ENCODE data around the gene ZNF341.

DNA sequence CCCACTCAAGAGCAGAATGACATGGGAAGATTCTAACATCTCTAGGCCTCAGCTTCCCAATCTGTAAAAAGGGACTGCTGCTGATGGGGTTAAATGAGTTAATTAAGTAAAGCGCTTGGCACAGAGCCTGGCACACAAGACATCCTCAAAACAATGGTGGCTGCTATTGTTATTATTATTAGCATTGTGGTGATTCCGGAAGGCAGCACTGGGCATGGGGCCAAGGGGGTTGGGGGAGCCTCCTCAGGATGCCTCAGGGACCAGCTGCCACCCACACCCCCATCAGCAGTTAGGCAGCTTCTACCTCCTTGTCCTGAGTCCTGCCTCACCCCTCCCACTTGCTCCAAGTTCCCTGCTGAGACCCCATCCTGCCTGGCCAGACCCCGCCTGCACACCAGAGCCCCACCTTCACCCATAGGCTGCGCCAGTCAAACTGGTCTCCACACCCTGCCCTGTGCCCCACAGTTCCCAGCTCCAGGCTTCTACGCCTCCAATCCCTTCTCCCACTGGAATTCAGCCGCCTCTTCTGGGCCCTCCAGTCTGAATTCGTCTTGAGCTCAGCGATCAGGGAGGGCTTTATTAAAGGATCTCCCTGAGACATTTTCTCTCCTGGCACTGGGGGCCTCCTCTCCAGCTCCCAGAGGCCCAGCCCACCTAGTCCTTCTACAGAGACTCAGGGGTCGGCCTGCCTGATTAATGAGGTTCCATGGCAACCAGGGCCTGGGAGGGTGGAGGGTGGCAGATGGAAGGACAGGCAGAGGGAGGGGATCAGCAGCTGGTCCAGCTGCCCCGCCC is 47.1 kb upstream of the ZNF341 start:
- TF ChIP-seq TCF7L2 (IDR thresholded peaks at IDR 0.05; ENCODE audit: borderline replicate concordance, low read depth, low read length) (no peak), ZNF785 (tag by site-specific recombination; IDR thresholded peaks at IDR 0.05) (no peak), ZNF394 (tag by site-specific recombination; IDR thresholded peaks at IDR 0.05; ENCODE audit: borderline replicate concordance) (no peak), ZNF776 (tag by site-specific recombination; IDR thresholded peaks at IDR 0.05; ENCODE audit: borderline replicate concordance) (no peak), KLF9 (tag by site-specific recombination; IDR thresholded peaks at IDR 0.05; ENCODE audit: low read depth) (peak; percentile 33; the same call in 1 of the 2 replicates), ZNF416 (tag by site-specific recombination; IDR thresholded peaks at IDR 0.05) (no peak), HOXA7 (CRISPR knock-in tag; IDR thresholded peaks at IDR 0.05; ENCODE audit: borderline replicate concordance) (no peak), ZNF621 (tag by site-specific recombination; IDR thresholded peaks at IDR 0.05) (no peak), ZNF157 (tag by site-specific recombination; IDR thresholded peaks at IDR 0.05) (no peak)
- TF ChIP-seq, protein P1, sequence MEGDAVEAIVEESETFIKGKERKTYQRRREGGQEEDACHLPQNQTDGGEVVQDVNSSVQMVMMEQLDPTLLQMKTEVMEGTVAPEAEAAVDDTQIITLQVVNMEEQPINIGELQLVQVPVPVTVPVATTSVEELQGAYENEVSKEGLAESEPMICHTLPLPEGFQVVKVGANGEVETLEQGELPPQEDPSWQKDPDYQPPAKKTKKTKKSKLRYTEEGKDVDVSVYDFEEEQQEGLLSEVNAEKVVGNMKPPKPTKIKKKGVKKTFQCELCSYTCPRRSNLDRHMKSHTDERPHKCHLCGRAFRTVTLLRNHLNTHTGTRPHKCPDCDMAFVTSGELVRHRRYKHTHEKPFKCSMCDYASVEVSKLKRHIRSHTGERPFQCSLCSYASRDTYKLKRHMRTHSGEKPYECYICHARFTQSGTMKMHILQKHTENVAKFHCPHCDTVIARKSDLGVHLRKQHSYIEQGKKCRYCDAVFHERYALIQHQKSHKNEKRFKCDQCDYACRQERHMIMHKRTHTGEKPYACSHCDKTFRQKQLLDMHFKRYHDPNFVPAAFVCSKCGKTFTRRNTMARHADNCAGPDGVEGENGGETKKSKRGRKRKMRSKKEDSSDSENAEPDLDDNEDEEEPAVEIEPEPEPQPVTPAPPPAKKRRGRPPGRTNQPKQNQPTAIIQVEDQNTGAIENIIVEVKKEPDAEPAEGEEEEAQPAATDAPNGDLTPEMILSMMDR (tag by site-specific recombination; IDR thresholded peaks at IDR 0.05), result no peak
- TF ChIP-seq, protein P2, sequence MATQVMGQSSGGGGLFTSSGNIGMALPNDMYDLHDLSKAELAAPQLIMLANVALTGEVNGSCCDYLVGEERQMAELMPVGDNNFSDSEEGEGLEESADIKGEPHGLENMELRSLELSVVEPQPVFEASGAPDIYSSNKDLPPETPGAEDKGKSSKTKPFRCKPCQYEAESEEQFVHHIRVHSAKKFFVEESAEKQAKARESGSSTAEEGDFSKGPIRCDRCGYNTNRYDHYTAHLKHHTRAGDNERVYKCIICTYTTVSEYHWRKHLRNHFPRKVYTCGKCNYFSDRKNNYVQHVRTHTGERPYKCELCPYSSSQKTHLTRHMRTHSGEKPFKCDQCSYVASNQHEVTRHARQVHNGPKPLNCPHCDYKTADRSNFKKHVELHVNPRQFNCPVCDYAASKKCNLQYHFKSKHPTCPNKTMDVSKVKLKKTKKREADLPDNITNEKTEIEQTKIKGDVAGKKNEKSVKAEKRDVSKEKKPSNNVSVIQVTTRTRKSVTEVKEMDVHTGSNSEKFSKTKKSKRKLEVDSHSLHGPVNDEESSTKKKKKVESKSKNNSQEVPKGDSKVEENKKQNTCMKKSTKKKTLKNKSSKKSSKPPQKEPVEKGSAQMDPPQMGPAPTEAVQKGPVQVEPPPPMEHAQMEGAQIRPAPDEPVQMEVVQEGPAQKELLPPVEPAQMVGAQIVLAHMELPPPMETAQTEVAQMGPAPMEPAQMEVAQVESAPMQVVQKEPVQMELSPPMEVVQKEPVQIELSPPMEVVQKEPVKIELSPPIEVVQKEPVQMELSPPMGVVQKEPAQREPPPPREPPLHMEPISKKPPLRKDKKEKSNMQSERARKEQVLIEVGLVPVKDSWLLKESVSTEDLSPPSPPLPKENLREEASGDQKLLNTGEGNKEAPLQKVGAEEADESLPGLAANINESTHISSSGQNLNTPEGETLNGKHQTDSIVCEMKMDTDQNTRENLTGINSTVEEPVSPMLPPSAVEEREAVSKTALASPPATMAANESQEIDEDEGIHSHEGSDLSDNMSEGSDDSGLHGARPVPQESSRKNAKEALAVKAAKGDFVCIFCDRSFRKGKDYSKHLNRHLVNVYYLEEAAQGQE (tag by site-specific recombination; IDR thresholded peaks at IDR 0.05), result no peak
- TF ChIP-seq, protein P3, sequence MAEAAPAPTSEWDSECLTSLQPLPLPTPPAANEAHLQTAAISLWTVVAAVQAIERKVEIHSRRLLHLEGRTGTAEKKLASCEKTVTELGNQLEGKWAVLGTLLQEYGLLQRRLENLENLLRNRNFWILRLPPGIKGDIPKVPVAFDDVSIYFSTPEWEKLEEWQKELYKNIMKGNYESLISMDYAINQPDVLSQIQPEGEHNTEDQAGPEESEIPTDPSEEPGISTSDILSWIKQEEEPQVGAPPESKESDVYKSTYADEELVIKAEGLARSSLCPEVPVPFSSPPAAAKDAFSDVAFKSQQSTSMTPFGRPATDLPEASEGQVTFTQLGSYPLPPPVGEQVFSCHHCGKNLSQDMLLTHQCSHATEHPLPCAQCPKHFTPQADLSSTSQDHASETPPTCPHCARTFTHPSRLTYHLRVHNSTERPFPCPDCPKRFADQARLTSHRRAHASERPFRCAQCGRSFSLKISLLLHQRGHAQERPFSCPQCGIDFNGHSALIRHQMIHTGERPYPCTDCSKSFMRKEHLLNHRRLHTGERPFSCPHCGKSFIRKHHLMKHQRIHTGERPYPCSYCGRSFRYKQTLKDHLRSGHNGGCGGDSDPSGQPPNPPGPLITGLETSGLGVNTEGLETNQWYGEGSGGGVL (tag by site-specific recombination; IDR thresholded peaks at IDR 0.05), result no peak

All from HEK293 (cell line).